Activated CD8-positive, alpha-beta memory T cell treated with anti-CD3 and anti-CD28 coated beads, Interleukin-2, amount 50 U/mL, for 4 hours (primary cell): ENCODE data around the gene ETV5.

Experiments used
- DNase-seq: peaks from one replicate; pipeline ENCODE4 v3.0.0-alpha.2; 2020

Gene ETV5

DNA sequence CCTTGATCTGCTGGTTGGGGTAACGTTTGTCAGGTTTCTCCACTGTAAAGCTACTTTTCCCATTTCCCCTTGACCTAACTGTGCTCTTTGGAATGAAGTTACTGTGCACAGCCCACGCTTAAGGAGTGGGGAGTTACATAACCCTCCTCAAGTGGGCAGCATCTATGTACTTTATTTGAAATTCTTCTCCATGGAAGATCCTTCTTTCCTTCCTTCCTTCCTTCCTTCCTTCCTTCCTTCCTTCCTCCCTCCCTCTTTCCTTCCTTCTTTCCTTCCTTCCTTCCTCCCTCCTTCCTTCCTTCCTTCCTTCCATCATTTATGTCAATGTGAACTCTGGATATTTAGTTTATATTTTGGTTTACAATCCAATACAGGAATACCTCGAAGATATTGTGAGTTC lies 94.0 kb downstream of the ETV5 start:
- no peak for DNase-seq

DNA sequence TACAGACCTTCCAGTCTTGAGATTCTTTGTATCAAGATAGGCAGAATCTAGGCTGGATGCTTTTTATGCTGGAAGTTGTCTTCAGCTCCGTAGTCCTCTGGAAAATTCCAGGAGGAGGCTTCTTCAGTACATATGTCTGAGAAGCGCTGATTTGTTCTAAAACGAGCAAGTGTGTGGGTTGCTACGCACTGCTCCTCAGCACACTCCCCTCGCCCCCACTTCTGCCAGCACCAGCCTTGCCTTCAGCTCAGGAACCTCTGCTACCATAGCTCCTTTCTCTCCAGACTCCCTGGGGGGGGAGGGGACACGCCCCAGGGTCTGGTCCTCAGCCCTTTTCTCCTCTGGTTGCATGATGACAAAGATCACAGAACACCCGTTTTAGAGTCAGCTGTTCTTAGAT lies 95.6 kb downstream of the ETV5 start:
- DNase-seq, result no peak

DNA sequence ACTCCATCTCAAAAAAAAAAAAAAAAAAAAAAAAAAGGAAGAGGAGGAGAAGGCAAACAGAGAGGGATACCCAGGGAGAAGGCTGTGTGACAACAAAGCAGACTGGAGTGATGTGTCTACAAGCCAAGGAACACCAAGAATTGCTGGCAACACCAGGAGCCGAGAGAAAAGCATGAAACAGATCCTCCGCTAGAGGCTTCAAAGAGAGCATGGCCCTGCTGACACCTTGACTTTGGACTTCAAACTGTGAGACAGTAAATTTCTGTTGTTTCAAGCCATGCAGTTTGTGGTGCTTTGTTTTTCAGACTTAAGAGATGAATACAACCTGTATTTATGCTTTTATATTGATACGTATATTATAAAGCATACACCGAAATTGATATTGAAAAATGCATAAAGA lies 96.8 kb downstream of the ETV5 start:
- no peak for DNase-seq

DNA sequence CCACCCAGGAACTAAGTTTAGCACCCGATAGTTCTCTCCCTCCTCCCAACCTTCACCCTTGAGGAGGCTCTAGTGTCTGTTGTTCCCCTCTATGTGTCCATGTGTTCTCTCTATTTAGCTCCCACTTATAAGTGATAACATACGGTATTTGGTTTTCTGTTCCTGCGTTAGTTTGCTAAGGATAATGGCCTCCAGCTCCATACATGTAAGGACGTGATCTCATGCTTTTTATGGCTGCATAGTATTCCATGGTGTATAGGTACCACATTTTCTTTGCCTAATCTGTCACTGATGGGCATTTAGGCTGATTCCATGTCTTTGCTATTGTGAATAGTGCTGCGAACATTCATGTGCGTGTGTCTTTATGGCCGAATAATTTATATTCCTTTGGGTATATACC lies 104.2 kb downstream of the ETV5 start:
- DNase-seq, result no peak

DNA sequence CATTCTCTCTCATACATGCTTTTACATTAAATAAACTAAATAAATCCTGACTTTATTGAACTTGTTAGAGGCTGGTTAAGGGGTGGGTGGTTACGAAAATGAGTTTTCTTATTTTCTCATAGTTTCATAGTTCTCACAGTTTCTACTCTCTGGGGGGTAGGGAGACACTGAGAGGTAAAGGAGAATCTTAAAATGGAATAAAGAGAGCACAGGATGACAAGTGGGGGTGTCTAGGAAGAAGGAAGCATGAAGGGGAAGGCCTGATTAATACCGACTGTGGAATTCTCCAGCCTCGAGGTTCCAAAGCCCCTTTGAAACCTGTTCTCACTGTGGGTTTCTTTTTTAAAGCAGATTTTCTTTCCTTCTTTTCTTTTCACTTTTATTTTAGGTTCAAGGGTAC lies 104.7 kb downstream of the ETV5 start:
- DNase-seq, result no peak

DNA sequence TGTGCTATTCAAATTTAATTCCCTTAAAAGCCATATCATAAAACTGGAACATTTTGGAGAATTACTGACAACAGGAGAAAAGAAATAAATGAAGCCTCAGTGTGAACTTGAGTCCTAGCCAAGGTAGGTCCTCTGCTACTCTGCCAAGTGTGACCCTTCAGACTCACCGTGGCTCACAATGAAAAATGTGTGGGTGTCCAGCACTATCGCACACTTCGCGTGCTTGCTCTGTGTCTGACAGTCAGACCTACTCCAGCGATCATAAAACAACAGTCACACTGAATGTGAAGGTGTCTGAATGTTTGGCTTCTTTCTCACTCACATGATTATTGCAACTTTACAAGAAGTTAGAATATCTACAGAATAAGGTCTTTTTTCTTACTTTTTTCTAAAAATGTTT lies 105.3 kb downstream of the ETV5 start:
- DNase-seq, result no peak

DNA sequence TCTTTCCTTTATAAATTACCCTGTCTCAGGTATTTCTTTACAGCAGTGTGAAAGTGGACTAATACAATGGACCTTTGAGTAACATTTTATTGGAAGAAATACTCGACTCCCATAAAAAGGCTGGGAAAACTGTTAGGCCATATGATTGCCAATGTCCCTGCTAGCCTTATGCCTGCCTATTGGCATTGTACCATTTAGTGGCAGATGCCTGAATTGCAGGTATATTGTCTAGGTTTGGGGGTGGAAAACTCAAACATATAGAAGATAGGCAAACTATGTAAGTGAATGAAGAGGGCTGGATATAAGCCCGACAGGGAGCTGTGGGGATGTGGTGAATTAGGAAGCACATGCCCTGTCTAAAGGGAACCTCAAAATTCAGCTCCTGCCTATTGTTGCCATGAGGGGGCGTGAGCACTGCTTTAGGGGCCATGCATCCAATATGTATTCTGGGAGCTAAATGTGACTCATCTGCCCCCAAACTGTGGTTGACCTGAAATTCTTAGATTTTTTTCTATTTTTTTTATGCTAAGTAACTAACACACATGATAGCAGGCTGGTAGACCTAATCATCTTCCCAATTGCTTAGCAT lies 105.9 kb downstream of the ETV5 start:
- no peak for DNase-seq

DNA sequence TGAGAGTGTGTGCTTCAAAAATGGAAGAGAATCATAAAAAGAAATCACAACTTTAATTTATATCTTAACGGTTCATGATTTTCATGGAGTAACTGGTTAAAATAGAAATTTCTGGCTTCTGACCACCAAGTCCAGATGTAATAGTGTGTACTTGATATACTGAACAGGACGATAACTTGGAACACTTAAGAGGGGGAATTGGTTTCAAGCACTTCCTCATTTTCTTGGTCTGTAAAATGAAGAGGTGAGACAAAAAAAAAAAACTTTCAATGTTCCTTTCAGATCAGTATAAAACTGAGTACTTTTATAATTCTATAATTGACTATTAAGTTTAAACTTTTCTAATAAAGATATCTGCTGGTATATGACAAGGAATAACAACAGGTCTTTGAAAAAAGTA lies 107.0 kb downstream of the ETV5 start:
- no peak for DNase-seq

DNA sequence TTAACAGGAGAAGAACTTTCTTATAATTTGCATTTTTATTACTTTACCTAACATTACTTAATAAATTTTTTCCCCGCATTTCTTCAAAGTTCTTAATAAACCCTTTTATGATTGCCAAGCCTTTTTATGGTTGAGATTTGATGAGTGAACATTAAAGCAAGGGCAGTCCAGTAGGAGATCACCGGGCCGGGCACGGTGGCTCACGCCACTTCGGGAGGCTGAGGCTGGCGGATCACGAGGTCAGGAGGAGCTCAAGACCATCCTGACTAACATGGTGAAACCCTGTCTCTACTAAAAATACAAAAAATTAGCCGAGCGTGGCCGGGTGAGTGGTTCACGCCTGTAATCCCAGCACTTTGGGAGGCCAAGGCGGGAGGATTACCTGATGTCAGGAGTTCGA lies 109.7 kb downstream of the ETV5 start:
- DNase-seq, result no peak

DNA sequence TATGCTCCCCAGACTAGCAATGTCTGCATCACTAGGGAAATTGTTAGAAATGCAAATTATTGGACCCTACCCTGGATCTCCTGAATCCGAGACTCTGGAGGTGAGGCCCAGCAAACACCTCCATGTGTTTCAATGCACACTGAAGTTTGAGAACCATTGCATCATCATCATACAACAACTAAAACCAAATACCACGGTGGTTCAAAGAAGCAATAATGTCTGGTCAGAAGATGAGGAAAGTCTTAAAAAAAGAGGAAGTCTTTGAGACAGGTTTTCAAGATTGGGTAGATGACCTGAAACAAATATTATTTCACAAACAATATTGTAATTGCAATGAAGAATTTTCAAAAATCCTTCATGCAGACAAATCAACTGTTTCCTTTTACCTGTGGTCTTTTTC lies 110.8 kb downstream of the ETV5 start:
- DNase-seq, result no peak

DNA sequence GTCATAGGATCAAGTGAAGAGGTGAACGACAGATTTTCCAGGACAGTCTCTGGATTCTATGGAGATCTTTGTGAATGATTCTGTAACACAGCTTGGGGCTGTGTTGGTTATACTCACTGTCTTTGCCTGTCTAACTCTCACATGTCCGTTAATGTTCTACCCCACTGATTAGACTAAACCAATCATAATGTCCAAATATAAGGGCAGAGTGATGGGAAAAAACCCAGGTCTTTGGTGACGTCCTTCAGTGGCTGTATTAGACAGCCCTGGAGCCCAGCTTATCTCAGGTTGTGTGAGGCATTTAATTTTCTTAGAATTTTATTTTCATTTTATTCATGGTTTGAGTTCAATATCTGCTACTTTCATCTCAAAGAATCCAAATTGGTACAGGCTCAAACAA lies 111.8 kb downstream of the ETV5 start:
- no peak for DNase-seq
